22Rv1 (cell line): ENCODE measurements around the gene UNC93B1.

Experiments
- CTCF ChIP-seq: fragments of 450-650 bp; IDR thresholded peaks from 2 replicates; pipeline ENCODE4 v1.5.1; 2017; ENCODE audit warnings: mild to moderate bottlenecking
- ZFX ChIP-seq: fragments of 450-650 bp; IDR thresholded peaks from 2 replicates; pipeline ENCODE4 v1.6.1; 2017; ENCODE audit warnings: antibody characterized with exemption, borderline replicate concordance

GRCh38 chr11:68016904-68017817 is 13.3 kb upstream of the UNC93B1 start:
- TF ChIP-seq CTCF: no peak
- no peak for TF ChIP-seq ZFX
